Measurements from ENCODE around the gene CD74.

CD74 gene

GRCh38 chr5:150408231-150408943 is 4.3 kb downstream of the CD74 start:
- TF ChIP-seq CTCF (conservative IDR thresholded peaks at IDR 0.05; ENCODE audit: low read depth, low read length): no peak
- DNase-seq (ENCODE audit: low read depth): no peak
- no peak overlapping the region for H3K4me3 ChIP-seq (ENCODE audit: low read length)

DNA sequence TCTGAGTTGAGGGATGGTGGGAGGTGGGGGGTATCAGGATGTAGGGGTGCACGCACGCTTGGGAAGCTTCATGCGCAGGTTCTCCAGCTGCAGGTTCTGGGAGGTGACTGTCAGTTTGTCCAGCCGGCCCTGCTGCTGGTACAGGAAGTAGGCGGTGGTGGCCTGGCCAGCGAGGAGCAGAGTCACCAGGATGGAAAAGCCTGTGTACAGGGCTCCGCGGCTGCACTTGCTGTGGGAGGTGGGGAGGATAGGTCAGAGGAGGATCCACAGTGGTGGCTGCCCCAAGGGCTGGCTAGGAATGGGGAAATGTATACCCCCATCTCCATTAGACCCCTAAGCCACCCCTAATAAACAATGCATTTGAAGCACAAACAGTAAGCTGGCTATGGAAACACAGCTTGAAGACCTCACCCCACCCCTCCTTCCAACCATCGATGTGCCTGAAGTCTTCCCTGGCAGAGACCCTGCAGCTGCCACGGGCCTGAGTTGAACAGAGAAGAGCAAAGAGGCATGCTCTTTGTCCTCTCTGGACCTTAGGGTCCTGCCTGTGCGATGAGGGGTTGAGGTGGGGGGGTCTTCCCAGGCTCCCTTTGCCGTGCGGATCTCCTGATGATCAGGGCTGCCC is 5.5 kb downstream of the CD74 start:
- no peak for TF ChIP-seq CTCF (conservative IDR thresholded peaks at IDR 0.05; ENCODE audit: low read depth, low read length)
- DNase-seq (ENCODE audit: low read depth): no peak
- no peak overlapping the region for H3K4me3 ChIP-seq (ENCODE audit: low read length)

GRCh38 chr5:150406723-150407095 is 6.0 kb downstream of the CD74 start:
- TF ChIP-seq CTCF (conservative IDR thresholded peaks at IDR 0.05; ENCODE audit: low read depth, low read length): no peak
- no peak for DNase-seq (ENCODE audit: low read depth)
- H3K4me3 ChIP-seq (ENCODE audit: low read length): no peak overlapping the region

DNA sequence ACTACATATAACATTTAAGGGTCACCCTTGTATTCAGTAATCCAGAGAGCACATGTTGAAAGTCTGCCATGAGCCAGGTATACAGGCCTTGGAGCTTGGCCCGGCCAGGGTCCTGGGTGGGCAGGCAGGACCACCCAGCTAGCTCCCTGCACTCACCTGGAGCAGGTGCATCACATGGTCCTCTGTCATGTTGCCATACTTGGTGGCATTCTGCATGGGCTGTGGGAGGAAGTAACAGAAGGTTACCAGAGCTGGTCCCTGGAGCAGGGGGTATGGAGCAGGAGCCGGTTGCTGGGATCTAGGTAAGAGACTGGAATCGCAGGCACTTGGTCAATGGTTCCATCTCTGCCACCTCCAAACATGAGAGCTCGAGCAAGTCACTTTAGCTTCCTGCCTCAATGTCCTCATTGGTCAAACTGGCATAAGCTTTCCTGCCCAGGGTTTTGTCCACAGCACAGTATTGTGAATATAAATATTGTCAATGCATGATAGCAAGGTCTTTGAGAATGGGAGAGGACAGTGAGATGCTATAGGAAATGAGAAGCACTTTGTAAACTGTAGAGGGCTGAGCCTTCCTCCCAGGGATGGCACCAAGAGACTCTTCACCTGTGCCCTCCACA is 6.5 kb downstream of the CD74 start:
- no peak for TF ChIP-seq CTCF (conservative IDR thresholded peaks at IDR 0.05; ENCODE audit: low read depth, low read length)
- no peak overlapping the region for H3K4me3 ChIP-seq (ENCODE audit: low read length)
- no peak for DNase-seq (ENCODE audit: low read depth)

DNA sequence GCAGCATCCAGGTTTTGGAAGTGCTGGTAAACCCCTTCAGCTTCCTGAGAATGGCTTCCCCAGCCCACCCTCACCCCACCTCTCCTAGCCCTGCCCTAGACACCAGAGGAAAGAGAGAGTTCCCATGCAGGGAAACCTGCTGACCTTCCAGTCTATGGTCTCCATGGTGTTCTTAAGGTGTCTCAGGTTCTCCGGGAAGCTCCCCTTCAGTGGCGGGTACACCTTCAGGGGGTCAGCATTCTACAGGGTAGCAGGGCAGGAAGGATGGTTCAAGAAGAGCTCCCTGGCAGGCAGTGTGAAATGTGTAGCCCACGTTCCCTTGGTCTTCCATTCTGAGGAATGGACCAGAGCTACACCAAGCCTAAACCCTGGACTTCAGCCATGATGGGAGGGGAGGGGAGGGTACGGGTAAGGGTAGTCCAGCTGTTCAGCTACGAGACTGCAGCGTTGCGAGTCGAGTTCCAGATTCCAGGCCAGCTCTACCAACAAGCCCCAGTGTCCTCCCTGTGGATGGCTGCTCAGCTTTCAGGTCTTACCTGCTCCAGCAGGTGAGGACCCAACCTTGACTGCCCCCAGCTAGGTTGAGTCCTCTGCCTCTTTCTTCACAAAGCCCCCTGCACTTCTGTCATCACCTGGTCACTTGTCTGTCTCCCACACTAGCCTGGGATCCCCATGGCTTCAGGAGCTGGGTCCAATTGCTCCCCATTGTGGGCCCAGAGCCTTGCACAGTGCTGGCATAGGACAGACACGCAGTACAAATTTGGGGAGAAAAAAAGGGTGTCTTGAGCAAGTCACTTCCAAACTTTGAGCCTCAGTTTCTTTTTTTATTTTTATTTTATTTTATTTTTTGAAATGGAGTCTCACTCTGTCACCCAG is 7.5 kb downstream of the CD74 start:
- no peak for TF ChIP-seq CTCF (conservative IDR thresholded peaks at IDR 0.05; ENCODE audit: low read depth, low read length)

GRCh38 chr5:150404535-150404934 is 8.2 kb downstream of the CD74 start:
- no peak overlapping the region for H3K4me3 ChIP-seq (ENCODE audit: low read length)
- TF ChIP-seq CTCF (conservative IDR thresholded peaks at IDR 0.05; ENCODE audit: low read depth, low read length): no peak
- DNase-seq (ENCODE audit: low read depth): no peak

More for the DNA sequence above, 7.5 kb downstream of the CD74 start:
- H3K4me3 ChIP-seq (ENCODE audit: low read length): no peak overlapping the region
- no peak for DNase-seq (ENCODE audit: low read depth)
